Hematopoietic multipotent progenitor cell treated with erythropoietin and hydrocortisone succinate and interleukin-3 and kit ligand, for 6 days (in vitro differentiated cells): ENCODE results near the gene CST5.
"Not testable (repeated sequence)": the region's sequence is repeated elsewhere in the genome, so short reads cannot be mapped to it uniquely, and the experiment has no call there.

ENCODE experiments used
- DNase-seq: peaks from one replicate; pipeline ENCODE4 v3.0.0-alpha.2; 2015

CST5 gene

DNA sequence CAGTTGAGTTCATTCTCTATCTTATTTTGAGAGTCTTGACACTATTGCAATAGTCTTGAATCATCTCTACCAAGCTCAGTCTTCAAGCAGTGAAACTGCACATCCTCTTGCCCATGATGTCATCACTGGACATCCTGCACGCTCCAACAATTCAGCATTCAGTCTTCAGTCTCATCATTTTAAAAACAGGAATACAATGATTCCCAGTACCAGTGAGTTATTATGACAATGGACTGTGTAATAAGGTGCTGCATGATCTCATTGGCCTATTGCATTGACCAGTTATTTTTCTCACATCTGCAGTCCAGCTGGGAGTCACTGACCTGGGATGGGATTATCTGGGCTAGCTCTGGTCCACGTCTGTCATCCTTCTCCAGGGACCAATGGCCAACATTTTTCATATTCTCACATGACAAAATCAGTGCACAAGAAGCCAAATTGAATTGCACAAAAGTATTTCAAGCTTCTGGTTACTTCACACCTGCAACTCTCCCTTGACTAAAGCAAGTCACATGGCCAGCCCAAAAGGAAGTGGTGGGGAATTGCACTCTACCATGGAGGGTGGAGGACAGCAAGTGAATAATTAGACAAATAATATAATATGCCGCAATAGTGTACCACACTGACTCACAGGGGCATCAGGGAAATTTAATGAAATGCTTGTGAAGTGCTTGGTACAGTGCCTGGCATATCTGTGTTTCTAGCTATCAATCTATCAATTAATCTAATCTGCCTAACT, 46.6 kb downstream of the CST5 start:
- DNase-seq: no peak

DNA sequence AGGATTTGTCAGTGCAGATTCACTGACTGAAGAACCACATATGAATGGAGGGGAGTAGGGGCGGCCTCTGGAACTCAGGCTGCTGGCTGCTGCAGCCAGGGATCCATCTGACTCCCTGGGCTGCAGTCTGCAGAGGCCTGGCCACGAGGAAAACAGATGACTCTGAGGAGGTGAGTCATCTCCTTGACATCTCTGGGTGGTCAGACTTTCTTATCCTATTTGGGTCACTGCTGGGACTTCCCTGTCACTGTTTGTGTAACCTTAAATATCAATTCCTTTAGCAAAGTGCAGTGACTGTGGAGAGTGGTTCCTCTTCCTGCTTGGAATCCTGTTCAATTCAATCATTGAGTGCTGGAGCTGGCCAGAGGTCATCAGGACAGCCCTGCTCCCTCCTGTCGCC, 47.6 kb downstream of the CST5 start:
- DNase-seq: not testable (repeated sequence)

- DNase-seq: no peak
Measured at GRCh38 chr20:23826541-23827021, 53.0 kb downstream of the CST5 start, which contains the start of gene CST2. Gene CST2 (minus strand): TSS chr20:23826729. CDS start chr20:23826660, 69 bp downstream.
